IMR-90 (cell line): ENCODE data around the gene PALMD. TPM values are rescaled to one million over a fixed set of nuclear protein-coding genes. Genes with fewer than 3 reads are reported as not detected.

Source experiments
- polyA plus RNA-seq, 3 experiments: library from polyadenylated mRNA; depleted of rRNA; stranded (reverse); fragments of >200 nt; gene quantifications; 2 replicates each; pipeline ENCODE4 v1.2.3, GENCODE V29; 2012; ENCODE audit warnings: low replicate concordance in 1 of 3
- total RNA-seq: library from RNA; depleted of rRNA; stranded (reverse); fragments of >200 nt; gene quantifications from 2 replicates; pipeline ENCODE4 v1.2.3, GENCODE V29; 2012; rRNA removed

The PALMD gene
- total and polyA plus RNA-seq, 2 of the 4 experiments (the other 2 are of a cell fraction) = 0.51 to 0.72 TPM

Other genes starting within 250 kb of the PALMD start
- 21.7 and 23.5 TPM in 2 replicates for gene FRRS1, start 120.5 kb downstream of the PALMD start, total RNA-seq
- 3.2 and 3.8 TPM in 2 replicates for gene FRRS1, start 120.5 kb downstream of the PALMD start, polyA plus RNA-seq (2012; rRNA removed)
- gene AGL, start 204.2 kb downstream of the PALMD start, total RNA-seq = 7.0 and 12.2 TPM in 2 replicates
- 1.8 and 2.4 TPM in 2 replicates for gene AGL, start 204.2 kb downstream of the PALMD start, polyA plus RNA-seq (2012; rRNA removed)